ENCODE data around the gene SHKBP1. TPM values are rescaled to one million over a fixed set of nuclear protein-coding genes. Genes with fewer than 3 reads are reported as not detected.

SHKBP1 gene
- total and polyA plus RNA-seq, 2 of the 13 experiments (the other 11 are each of a cell fraction or from before 2014, with no cell fraction given): 16.2 to 17.4 TPM

DNA sequence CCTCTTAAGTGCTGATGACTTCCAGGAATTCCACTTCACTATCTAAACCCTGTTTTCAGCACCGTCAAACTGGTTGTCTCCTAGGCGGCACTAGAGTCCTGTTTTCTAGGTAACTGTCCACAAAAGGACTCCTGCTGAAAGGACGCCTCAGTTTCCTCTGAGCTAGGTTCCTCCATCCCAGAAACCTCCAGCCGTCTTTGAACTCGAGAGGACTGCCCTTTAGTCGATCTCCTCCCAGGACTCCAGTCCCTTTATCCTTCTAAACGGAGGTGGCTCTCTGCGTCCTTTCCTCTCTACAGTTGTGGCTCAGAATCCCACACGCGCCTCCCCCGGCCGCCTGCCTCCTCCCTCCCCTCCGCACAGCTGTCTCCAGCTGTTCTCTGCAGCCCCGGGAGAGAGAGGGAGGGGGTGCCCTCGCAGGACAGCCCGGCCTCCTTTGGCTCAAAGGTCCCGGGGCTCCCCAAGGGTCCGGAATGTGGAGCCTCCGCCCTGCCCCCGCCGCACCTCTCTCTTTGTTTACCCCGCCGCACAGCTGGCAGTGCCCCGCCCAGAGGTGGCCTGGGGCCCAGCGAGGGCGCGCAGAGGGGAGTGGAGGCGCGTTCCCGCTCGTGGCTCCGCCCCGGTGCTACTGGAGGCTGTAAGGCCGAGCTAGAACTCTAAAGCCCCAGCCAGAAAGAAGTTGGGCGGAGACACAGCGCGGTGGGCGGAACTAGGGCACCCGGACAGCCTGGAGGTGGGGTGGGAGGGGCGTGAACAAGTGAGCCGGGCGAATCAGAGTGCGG is 26.9 kb downstream of the SHKBP1 start (continued):
- TF ChIP-seq, protein P1, sequence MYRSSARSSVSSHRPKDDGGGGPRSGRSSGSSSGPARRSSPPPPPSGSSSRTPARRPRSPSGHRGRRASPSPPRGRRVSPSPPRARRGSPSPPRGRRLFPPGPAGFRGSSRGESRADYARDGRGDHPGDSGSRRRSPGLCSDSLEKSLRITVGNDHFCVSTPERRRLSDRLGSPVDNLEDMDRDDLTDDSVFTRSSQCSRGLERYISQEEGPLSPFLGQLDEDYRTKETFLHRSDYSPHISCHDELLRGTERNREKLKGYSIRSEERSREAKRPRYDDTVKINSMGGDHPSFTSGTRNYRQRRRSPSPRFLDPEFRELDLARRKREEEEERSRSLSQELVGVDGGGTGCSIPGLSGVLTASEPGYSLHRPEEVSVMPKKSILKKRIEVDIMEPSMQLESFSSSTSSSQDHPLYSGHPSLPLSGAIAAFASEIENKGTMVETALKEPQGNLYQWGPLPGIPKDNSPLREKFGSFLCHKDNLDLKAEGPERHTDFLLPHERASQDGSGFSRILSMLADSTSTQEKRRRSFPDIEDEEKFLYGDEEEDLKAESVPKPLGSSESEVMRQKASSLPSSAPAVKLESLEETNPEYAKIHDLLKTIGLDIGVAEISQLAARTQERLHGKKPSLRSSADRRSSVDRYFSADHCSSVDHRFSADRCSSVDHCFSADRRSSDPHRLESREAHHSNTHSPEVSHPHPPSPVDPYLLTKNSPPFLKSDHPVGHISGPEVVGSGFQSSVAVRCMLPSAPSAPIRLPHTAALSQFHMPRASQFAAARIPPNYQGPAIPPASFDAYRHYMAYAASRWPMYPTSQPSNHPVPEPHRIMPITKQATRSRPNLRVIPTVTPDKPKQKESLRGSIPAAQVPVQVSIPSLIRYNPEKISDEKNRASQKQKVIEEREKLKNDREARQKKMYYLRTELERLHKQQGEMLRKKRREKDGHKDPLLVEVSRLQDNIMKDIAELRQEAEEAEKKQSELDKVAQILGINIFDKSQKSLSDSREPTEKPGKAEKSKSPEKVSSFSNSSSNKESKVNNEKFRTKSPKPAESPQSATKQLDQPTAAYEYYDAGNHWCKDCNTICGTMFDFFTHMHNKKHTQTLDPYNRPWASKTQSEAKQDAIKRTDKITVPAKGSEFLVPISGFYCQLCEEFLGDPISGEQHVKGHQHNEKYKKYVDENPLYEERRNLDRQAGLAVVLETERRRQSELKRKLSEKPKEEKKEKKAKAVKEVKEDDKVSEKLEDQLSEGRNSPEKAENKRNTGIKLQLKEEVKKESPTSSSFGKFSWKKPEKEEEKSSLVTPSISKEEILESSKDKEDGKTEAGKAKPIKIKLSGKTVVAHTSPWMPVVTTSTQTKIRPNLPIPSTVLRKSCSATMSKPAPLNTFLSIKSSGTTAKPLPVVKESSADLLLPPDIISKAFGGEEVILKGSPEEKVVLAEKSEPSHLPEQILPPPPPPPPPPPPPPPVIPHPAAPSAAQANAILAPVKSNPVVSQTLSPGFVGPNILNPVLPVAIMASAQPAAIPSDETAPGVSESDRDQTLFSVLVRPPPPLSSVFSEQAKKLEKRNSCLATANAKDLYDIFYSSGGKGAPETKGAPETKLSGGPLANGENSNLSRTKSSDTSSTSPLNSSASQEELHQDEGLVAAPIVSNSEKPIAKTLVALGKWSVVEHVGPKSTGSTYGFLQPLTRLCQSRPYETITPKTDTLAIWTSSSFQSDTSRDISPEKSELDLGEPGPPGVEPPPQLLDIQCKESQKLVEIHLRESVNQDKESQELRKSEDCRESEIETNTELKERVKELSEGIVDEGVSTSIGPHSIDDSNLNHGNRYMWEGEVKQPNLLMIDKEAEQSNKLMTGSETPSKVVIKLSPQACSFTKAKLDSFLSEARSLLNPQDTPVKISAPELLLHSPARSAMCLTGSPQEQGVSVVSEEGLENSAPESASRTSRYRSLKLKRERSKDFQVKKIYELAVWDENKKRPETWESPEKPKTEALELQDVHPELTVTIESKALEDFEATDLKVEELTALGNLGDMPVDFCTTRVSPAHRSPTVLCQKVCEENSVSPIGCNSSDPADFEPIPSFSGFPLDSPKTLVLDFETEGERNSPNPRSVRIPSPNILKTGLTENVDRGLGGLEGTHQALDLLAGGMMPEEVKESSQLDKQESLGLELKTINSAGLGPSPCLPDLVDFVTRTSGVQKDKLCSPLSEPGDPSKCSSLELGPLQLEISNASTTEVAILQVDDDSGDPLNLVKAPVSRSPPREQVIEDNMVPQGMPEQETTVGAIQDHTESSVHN (CRISPR knock-in tag; IDR thresholded peaks at IDR 0.05): no peak
- TF ChIP-seq PTBP1 (IDR thresholded peaks at IDR 0.05; ENCODE audit: low read depth, low read length, poor library complexity, severe bottlenecking) (no peak), ZEB1 (IDR thresholded peaks at IDR 0.05; ENCODE audit: insufficient replicate concordance, low read depth) (peak; percentile 85), ZFP36 (IDR thresholded peaks at IDR 0.05; ENCODE audit: borderline replicate concordance, low read depth, low read length, partially characterized antibody) (no peak), RNF2 (conservative IDR thresholded peaks at IDR 0.05; ENCODE audit: low read depth) (no peak), TBP (CRISPR knock-in tag; IDR thresholded peaks at IDR 0.05) (no peak), CBX2 (IDR thresholded peaks at IDR 0.05; ENCODE audit: low read depth, low read length) (no peak), CBX2 (CRISPR knock-in tag; IDR thresholded peaks at IDR 0.05; ENCODE audit: low read depth) (no peak), NCOR1 (IDR thresholded peaks at IDR 0.05; ENCODE audit: borderline replicate concordance, low read length) (peak; percentile 88), ZBTB1 (CRISPR knock-in tag; IDR thresholded peaks at IDR 0.05; ENCODE audit: borderline replicate concordance) (no peak), MTA3 (CRISPR knock-in tag; IDR thresholded peaks at IDR 0.05) (no peak), ZNF329 (CRISPR knock-in tag; IDR thresholded peaks at IDR 0.05; ENCODE audit: low read depth) (0 out of 2 replicates have a peak, but pooled peaks have one; percentile 62), CENPT (CRISPR knock-in tag; IDR thresholded peaks at IDR 0.05; ENCODE audit: low read depth) (no peak), SP2 (CRISPR knock-in tag; IDR thresholded peaks at IDR 0.05) (peak; percentile 54; the same call in 1 of the 2 replicates)
- TF ChIP-seq, protein P2, sequence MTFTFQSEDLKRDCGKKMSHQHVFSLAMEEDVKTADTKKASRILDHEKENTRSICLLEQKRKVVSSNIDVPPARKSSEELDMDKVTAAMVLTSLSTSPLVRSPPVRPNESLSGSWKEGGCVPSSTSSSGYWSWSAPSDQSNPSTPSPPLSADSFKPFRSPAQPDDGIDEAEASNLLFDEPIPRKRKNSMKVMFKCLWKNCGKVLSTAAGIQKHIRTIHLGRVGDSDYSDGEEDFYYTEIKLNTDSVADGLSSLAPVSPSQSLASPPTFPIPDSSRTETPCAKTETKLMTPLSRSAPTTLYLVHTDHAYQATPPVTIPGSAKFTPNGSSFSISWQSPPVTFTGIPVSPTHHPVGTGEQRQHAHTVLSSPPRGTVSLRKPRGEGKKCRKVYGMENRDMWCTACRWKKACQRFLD (CRISPR knock-in tag; IDR thresholded peaks at IDR 0.05; ENCODE audit: borderline replicate concordance): 0 out of 2 replicates have a peak, but pooled peaks have one; percentile 33
- TF ChIP-seq, protein P3, sequence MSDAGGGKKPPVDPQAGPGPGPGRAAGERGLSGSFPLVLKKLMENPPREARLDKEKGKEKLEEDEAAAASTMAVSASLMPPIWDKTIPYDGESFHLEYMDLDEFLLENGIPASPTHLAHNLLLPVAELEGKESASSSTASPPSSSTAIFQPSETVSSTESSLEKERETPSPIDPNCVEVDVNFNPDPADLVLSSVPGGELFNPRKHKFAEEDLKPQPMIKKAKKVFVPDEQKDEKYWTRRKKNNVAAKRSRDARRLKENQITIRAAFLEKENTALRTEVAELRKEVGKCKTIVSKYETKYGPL (CRISPR knock-in tag; IDR thresholded peaks at IDR 0.05): no peak
- TF ChIP-seq, protein P4, sequence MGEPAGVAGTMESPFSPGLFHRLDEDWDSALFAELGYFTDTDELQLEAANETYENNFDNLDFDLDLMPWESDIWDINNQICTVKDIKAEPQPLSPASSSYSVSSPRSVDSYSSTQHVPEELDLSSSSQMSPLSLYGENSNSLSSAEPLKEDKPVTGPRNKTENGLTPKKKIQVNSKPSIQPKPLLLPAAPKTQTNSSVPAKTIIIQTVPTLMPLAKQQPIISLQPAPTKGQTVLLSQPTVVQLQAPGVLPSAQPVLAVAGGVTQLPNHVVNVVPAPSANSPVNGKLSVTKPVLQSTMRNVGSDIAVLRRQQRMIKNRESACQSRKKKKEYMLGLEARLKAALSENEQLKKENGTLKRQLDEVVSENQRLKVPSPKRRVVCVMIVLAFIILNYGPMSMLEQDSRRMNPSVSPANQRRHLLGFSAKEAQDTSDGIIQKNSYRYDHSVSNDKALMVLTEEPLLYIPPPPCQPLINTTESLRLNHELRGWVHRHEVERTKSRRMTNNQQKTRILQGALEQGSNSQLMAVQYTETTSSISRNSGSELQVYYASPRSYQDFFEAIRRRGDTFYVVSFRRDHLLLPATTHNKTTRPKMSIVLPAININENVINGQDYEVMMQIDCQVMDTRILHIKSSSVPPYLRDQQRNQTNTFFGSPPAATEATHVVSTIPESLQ (CRISPR knock-in tag; conservative IDR thresholded peaks at IDR 0.05): no peak
